IMR-90 (cell line): Measurements from ENCODE around the gene KCNT1. TPM values are rescaled to one million over a fixed set of nuclear protein-coding genes. Genes with fewer than 3 reads are reported as not detected.

Experiments
- ATAC-seq: fragments of 200-7000 bp; cut with Tn5 transposase; 2 replicates; pipeline ENCODE4 v1.9.1; 2020; ENCODE audit warnings: low read depth, mild to moderate bottlenecking, moderate library complexity
- BruUV-seq: library from RNA; stranded (reverse); fragments of 400-500 nt; replicated peaks from 2 replicates; lab custom pipeline; 2021; lab: Mats Ljungman, UMichigan
- CTCF ChIA-PET: fragments of 300-600 bp; formaldehyde crosslinking; extraction: SDS; loops from one replicate; lab custom pipeline; 2021; ENCODE audit warnings: antibody characterized with exemption; lab: Yijun Ruan, JAX
- POLR2A ChIA-PET: fragments of 300-600 bp; sonication (Branson Sonifier 250); formaldehyde crosslinking; loops from one replicate; lab custom pipeline; 2022; ENCODE audit warnings: antibody characterized with exemption; ENCODE audit not compliant: unreplicated experiment; lab: Charles Lee
- DNase-seq: peaks from one replicate; pipeline ENCODE4 v3.0.0; 2013
- H2AFZ ChIP-seq: replicated peaks from 2 replicates; pipeline ENCODE3; 2013; ENCODE audit warnings: low read length, mild to moderate bottlenecking; ENCODE audit not compliant: poor library complexity
- H2AK5ac ChIP-seq: 2 replicates; pipeline ENCODE4 v1.6.1; 2013; ENCODE audit warnings: low read depth, low read length, inconsistent platforms
- H2AK9ac ChIP-seq: replicated peaks from 2 replicates; pipeline ENCODE3; 2013; ENCODE audit warnings: mild to moderate bottlenecking, low read depth, low read length, moderate library complexity; ENCODE audit not compliant: poor library complexity
- H2BK120ac ChIP-seq: 2 replicates; pipeline ENCODE4 v1.6.1; 2013; ENCODE audit warnings: low read depth, low read length, inconsistent platforms
- H2BK15ac ChIP-seq: 3 replicates; pipeline ENCODE4 v1.6.1; 2013; ENCODE audit warnings: low read depth, low read length, inconsistent platforms
- H2BK20ac ChIP-seq: 2 replicates; pipeline ENCODE4 v1.6.1; 2013; ENCODE audit warnings: low read depth, mild to moderate bottlenecking, inconsistent platforms, low read length, moderate library complexity
- H2BK5ac ChIP-seq: 2 replicates; pipeline ENCODE4 v1.6.1; 2013; ENCODE audit warnings: mild to moderate bottlenecking, low read depth, low read length, inconsistent platforms; ENCODE audit not compliant: poor library complexity, severe bottlenecking
- H3K14ac ChIP-seq: replicated peaks from 2 replicates; pipeline ENCODE4 v1.6.1; 2013; ENCODE audit warnings: low read depth, low read length, inconsistent platforms
- H3K18ac ChIP-seq: 2 replicates; pipeline ENCODE4 v1.6.1; 2013; ENCODE audit warnings: low read depth, low read length, control low read depth
- H3K23ac ChIP-seq: 2 replicates; pipeline ENCODE4 v1.6.1; 2013; ENCODE audit warnings: low read depth, low read length, inconsistent platforms
- H3K27ac ChIP-seq: 2 replicates; pipeline ENCODE4 v1.5.1; 2013; ENCODE audit warnings: mild to moderate bottlenecking, control low read depth, low read length; ENCODE audit not compliant: insufficient read depth
- H3K27me3 ChIP-seq: 2 replicates; pipeline ENCODE4 v1.6.1; 2013; ENCODE audit warnings: low read length; ENCODE audit not compliant: control insufficient read depth, insufficient read depth
- H3K36me3 ChIP-seq: 2 replicates; pipeline ENCODE4 v1.6.1; 2013; ENCODE audit warnings: low read length, mixed read lengths; ENCODE audit not compliant: control insufficient read depth, insufficient read depth
- H3K4ac ChIP-seq: 2 replicates; pipeline ENCODE4 v1.6.1; 2013; ENCODE audit warnings: low read depth, low read length, inconsistent platforms
- H3K4me1 ChIP-seq: 2 replicates; pipeline ENCODE4 v1.6.1; 2013; ENCODE audit warnings: low read length, mixed read lengths; ENCODE audit not compliant: control insufficient read depth, insufficient read depth
- H3K4me2 ChIP-seq: 2 replicates; pipeline ENCODE4 v1.6.1; 2013; ENCODE audit warnings: low read depth, mild to moderate bottlenecking, control low read depth, low read length, moderate library complexity
- H3K4me3 ChIP-seq: 2 replicates; pipeline ENCODE4 v1.5.1; 2013; ENCODE audit warnings: low read depth, mild to moderate bottlenecking, control low read depth, low read length, moderate library complexity; ENCODE audit not compliant: insufficient read depth
- H3K56ac ChIP-seq: 2 replicates; pipeline ENCODE4 v1.6.1; 2013; ENCODE audit warnings: low read length, inconsistent platforms; ENCODE audit not compliant: insufficient read depth; ENCODE audit errors: extremely low read depth
- H3K79me1 ChIP-seq, 2 experiments: 2 replicates each; pipeline ENCODE4 v1.6.1; 2013; ENCODE audit warnings: low read length in 2 of 2, inconsistent platforms in 1 of 2, low read depth in 1 of 2
- H3K9ac ChIP-seq: 2 replicates; pipeline ENCODE4 v1.6.1; 2013; ENCODE audit warnings: low read depth, low read length, control low read depth
- H3K9me1 ChIP-seq: 2 replicates; pipeline ENCODE4 v1.6.1; 2013; ENCODE audit warnings: low read length, inconsistent platforms; ENCODE audit not compliant: insufficient read depth
- H3K9me3 ChIP-seq: 2 replicates; pipeline ENCODE4 v1.6.1; 2013; ENCODE audit warnings: low read length; ENCODE audit not compliant: control insufficient read depth, insufficient read depth
- H4K20me1 ChIP-seq: 2 replicates; pipeline ENCODE4 v1.6.1; 2013; ENCODE audit warnings: low read length, inconsistent platforms; ENCODE audit not compliant: insufficient read depth
- H4K5ac ChIP-seq: 2 replicates; pipeline ENCODE4 v1.6.1; 2013; ENCODE audit warnings: mild to moderate bottlenecking, low read depth, low read length, control low read depth
- H4K8ac ChIP-seq, 2 experiments: 2 replicates each; pipeline ENCODE4 v1.6.1; 2013; ENCODE audit warnings: low read depth in 2 of 2, low read length in 2 of 2, control low read depth in 1 of 2, inconsistent platforms in 1 of 2
- H4K91ac ChIP-seq: 2 replicates; pipeline ENCODE4 v1.6.1; 2013; ENCODE audit warnings: low read depth, low read length, inconsistent platforms; ENCODE audit not compliant: insufficient read depth
- CTCF ChIP-seq: conservative IDR thresholded peaks from 2 replicates; pipeline ENCODE4 v1.5.1; 2012; ENCODE audit warnings: mild to moderate bottlenecking, low read depth, low read length, improper control_type of control experiment
- ELK1 ChIP-seq: fragments of 150-350 bp; IDR thresholded peaks from 2 replicates; pipeline ENCODE4 v1.6.1; 2016; ENCODE audit warnings: low read depth, mild to moderate bottlenecking, low read length, moderate library complexity, borderline replicate concordance
- FOS ChIP-seq: fragments of 150-350 bp; IDR thresholded peaks from 2 replicates; pipeline ENCODE4 v1.6.1; 2016; ENCODE audit warnings: low read depth, low read length
- MAFK ChIP-seq: IDR thresholded peaks from 2 replicates; pipeline ENCODE4 v1.6.1; 2012; ENCODE audit warnings: low read depth, low read length, improper control_type of control experiment
- MXI1 ChIP-seq: IDR thresholded peaks from 2 replicates; pipeline ENCODE4 v1.6.1; 2012; ENCODE audit warnings: low read depth, mild to moderate bottlenecking, low read length, moderate library complexity, borderline replicate concordance
- RAD21 ChIP-seq: IDR thresholded peaks from 2 replicates; pipeline ENCODE4 v1.6.1; 2012; ENCODE audit warnings: low read length, improper control_type of control experiment
- RCOR1 ChIP-seq: IDR thresholded peaks from 2 replicates; pipeline ENCODE4 v1.6.1; 2012; ENCODE audit warnings: mild to moderate bottlenecking, low read length, improper control_type of control experiment; ENCODE audit not compliant: insufficient replicate concordance
- SMC3 ChIP-seq: fragments of 150-350 bp; IDR thresholded peaks from 2 replicates; pipeline ENCODE4 v1.6.1; 2016; ENCODE audit warnings: low read depth, mild to moderate bottlenecking, antibody characterized with exemption, low read length, moderate library complexity
- USF2 ChIP-seq: fragments of 150-350 bp; IDR thresholded peaks from 2 replicates; pipeline ENCODE4 v1.6.1; 2017; ENCODE audit warnings: mild to moderate bottlenecking, antibody characterized with exemption, low read length, low read depth
- WGBS, 2 experiments: methylation state at CpG; one replicate each; pipeline versions ENCODE4 v1.1.5 to v1.1.7; 2013; ENCODE audit warnings: missing lambda C conversion rate in 2 of 2; ENCODE audit not compliant: insufficient read length in 1 of 2; ENCODE audit errors: extremely low coverage in 2 of 2; 5-methylcytosine and 5-hydroxymethylcytosine counted together
- dilution Hi-C: fragments of 300-500 bp; cut with HindIII; formaldehyde crosslinking; loops from one replicate; pipeline ENCODE4 v1.14.3; 2018; ENCODE audit warnings: low sequenced_read_pairs; ENCODE audit not compliant: unreplicated experiment
- in situ Hi-C: fragments of 300-500 bp; cut with MboI; formaldehyde crosslinking; loops from 3 replicates; pipeline ENCODE4 v1.14.3; 2019; ENCODE audit warnings: low sequenced_read_pairs, inconsistent platforms, mixed read lengths
- intact Hi-C: fragments of 100-400 bp; cut with micrococcal nuclease; formaldehyde crosslinking; loops from 2 replicates; pipeline ENCODE4 v1.10.0; 2022
- polyA plus RNA-seq, 3 experiments: library from polyadenylated mRNA; depleted of rRNA; stranded (reverse); fragments of >200 nt; gene quantifications; 2 replicates each; pipeline ENCODE4 v1.2.3, GENCODE V29; 2012; ENCODE audit warnings: low replicate concordance in 1 of 3
- total RNA-seq: library from RNA; depleted of rRNA; stranded (reverse); fragments of >200 nt; gene quantifications from 2 replicates; pipeline ENCODE4 v1.2.3, GENCODE V29; 2012

The KCNT1 gene
- total and polyA plus RNA-seq, 2 of the 4 experiments (the other 2 are of a cell fraction), result not detected

- Histone ChIP-seq H2BK120ac (no peak overlapping the region), H3K9ac (no peak overlapping the region), H3K36me3 (no peaks in the 10 kb centered on the region), H2AFZ (no peak overlapping the region), H3K4ac (no peak overlapping the region), H3K18ac (no peak overlapping the region), H3K27me3 (no peaks in the 10 kb centered on the region), H4K8ac (no peak overlapping the region), H3K9me1 (no peaks in the 10 kb centered on the region), H4K91ac (no peak overlapping the region), H4K5ac (no peak overlapping the region), H3K4me3 (no peak overlapping the region), H3K9me3 (peaks cover 17% of the 10 kb centered on the region), H2BK5ac (no peak overlapping the region), H3K56ac (no peak overlapping the region), H3K4me2 (no peak overlapping the region), H2AK9ac (no peak overlapping the region), H2AK5ac (no peak overlapping the region), H2BK15ac (no peak overlapping the region), H3K14ac (no peak overlapping the region), H3K23ac (no peak overlapping the region), H4K20me1 (no peaks in the 10 kb centered on the region), H3K4me1 (no peaks in the 10 kb centered on the region), H3K27ac (no peak overlapping the region), H3K79me1 (no peaks in the 10 kb centered on the region), H2BK20ac (no peak overlapping the region)
- no TSS peak for BruUV-seq
- WGBS, 2 experiments, result no CpG with 5 or more reads among the region's 13 CpGs
- ATAC-seq (no peak), DNase-seq (no peak)
- TF ChIP-seq MXI1, result no peak
- TF ChIP-seq RAD21, result no peak
- TF ChIP-seq ELK1, result no peak
- no peak for TF ChIP-seq CTCF
- TF ChIP-seq USF2, result no peak
- no peak for TF ChIP-seq FOS
- no peak for TF ChIP-seq MAFK
- no peak for TF ChIP-seq SMC3
- TF ChIP-seq RCOR1, result no peak
- intact Hi-C loops (no loop called here), in situ Hi-C loops (no loop called here), dilution Hi-C loops (no loop called here)
- POLR2A ChIA-PET, result no interaction called here
- CTCF ChIA-PET, result no interaction called here
Measured at GRCh38 chr9:135762921-135763320, 60.9 kb downstream of the KCNT1 start.
